ENCODE data around the gene SERTAD2. TPM values are rescaled to one million over a fixed set of nuclear protein-coding genes. Genes with fewer than 3 reads are reported as not detected.

Gene SERTAD2, protein sequence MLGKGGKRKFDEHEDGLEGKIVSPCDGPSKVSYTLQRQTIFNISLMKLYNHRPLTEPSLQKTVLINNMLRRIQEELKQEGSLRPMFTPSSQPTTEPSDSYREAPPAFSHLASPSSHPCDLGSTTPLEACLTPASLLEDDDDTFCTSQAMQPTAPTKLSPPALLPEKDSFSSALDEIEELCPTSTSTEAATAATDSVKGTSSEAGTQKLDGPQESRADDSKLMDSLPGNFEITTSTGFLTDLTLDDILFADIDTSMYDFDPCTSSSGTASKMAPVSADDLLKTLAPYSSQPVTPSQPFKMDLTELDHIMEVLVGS
- total RNA-seq (2014; rRNA removed; shearing (Covaris generic)): 6.4 and 10.3 TPM in 2 replicates

DNA sequence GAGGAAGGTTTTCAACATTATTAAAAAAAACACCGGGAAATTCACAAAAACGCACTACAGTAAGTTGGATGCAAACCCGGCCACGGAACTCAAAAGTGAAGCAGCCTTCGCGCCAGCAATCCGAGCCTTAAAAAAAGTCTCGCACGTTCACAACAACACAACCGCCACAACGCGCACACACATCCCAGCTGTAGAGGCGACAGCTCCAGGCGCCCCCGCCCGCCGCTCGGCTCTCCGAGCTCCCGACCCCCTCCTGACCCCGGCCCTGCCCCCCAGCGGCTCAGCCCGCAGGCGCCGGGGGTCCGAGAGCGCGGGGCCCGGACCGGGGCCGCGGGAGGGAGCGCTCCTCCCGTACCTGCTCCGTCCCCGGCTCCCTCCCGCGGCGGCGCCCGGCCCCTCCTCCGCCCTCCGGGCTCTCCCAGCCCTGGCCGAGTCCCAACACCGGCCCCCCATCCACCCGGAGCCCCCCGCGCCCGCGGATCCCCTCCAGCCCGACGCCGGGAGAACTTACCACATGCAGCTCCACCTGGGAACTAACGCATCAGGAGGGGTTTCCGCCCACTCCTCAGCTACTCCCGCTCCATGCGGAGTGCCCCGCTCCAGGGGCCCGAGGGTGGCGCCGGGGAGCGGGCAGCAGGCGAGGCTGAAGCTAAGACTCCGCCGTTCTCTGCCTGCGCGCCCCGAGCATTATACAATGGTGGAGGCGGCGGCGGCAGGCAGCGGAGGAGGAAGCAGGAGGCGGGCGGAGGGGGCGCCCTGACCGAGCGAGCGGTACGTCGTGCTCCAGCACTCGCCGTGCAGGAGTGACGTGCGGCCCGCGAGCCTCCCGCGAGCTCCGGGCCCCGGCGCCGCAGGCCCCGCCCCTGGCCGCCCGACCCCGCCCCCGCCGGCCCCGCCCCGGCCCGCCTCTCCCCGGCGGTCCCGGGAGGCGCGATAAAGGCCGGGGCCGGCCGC lies at the start of gene SERTAD2:
Gene SERTAD2 (minus strand): TSS at position 805 of the 954 bp plus-strand sequence. CDS start 17,042 bp downstream, outside the sequence.
- DNase-seq (ENCODE audit: low spot score): peak; percentile 78

DNA sequence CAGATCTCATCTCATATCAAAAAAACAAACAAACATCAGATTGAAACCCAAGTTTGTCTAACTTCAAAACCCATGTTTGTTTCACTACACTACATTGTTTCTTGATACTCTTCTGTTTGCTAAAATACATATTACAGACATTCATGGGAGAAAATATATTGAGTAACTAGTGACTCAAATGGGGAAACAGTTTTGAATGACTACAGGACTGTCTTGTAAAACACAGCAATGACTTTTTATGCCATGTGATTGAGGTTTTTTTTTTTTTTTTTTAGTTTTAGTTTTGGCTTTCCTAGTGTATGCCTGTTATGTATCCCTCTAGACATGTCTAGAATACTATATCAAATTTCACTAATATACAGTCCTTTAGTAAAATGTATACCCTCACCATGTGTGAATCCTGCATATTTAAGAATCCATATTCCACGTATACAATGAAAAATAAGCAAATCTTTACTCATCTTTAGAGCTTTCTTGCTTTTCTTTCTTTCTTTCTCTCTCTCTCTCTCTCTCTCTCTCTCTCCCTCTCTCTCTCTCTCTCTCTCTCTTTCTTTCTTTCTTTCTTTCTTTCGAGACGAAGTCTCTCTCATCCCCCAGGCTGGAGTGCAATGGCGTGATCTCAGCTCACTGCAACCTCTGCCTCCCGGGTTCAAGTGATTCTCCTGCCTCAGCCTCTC lies 46.6 kb upstream of the SERTAD2 start:
- DNase-seq (ENCODE audit: low spot score): no peak

DNA sequence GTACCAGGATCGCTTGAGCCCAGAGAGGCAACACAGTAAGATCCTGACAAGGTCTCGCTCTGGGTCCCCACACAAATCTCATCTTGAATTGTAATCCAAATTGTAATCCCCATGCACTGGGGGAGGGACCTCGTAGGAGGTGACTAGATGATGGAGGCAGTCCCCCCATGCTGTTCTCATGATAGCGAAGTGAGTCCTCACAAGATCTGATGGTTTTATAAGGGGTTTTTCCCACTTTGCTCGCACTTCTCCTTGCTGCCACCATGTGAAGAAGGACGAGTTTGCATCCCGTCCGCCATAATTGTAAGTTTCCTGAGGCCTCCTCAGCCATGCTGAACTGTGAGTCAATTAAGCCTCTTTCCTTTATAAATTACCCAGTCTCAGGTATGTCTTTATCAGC lies 46.0 kb upstream of the SERTAD2 start:
- peak; percentile 70 for DNase-seq (ENCODE audit: low spot score)

DNA sequence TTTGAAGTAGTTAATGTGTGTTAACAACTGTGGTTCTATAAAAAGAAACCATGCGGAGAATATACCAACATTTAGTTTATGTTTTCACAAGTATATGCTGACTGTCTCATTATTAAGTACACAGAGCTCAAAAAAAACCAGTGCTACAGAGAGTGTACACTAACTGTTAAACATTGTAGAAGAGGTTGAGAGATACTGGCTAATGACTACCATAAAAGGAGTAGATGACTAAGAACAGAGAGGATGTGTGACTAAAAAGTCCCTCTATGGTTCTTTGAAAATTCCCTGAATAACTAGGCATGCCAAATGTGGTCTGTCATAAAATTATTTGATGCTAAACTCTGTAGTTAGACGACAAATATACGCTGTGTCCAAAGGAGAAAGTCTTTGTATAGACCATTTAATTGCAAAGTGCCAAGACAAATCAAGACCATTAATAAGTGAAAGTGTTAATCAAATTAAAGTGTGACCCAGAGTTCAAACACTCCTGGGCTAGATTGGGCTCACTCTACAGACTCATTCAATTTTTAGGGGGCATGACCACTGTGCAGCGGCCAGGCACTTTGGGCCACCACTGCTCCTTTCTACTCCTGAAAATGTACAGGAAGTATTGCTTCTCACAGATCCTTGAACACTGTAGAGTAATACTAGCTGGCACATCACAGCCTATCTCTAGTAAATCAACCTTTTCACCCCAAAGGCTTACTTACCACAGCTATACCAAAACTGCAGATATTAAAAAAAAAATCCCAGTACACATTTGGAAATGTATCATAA lies 45.1 kb upstream of the SERTAD2 start:
- DNase-seq (ENCODE audit: low spot score): peak; percentile 96

DNA sequence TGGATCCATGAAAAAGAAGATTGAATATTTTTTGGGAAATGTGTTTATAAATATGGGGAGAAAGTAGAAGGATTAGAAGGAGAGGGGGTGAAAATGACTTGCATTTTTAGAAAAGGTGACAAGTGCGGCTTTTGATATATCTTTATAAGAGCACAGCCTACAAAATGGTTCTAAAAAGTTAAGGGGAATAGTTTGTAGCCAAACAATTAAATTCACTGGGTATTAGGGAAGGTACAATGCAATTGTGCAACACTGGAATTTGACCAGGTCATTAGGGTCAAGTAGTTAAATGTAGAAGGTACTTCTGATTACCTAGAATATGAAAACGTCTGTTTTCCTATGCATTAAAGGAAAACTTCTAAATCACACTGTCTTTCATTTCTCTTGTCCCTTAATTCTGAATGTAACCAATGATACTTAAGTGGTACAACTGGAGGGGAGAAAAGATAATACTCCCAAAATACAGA lies 44.5 kb upstream of the SERTAD2 start:
- DNase-seq (ENCODE audit: low spot score): peak; percentile 34

DNA sequence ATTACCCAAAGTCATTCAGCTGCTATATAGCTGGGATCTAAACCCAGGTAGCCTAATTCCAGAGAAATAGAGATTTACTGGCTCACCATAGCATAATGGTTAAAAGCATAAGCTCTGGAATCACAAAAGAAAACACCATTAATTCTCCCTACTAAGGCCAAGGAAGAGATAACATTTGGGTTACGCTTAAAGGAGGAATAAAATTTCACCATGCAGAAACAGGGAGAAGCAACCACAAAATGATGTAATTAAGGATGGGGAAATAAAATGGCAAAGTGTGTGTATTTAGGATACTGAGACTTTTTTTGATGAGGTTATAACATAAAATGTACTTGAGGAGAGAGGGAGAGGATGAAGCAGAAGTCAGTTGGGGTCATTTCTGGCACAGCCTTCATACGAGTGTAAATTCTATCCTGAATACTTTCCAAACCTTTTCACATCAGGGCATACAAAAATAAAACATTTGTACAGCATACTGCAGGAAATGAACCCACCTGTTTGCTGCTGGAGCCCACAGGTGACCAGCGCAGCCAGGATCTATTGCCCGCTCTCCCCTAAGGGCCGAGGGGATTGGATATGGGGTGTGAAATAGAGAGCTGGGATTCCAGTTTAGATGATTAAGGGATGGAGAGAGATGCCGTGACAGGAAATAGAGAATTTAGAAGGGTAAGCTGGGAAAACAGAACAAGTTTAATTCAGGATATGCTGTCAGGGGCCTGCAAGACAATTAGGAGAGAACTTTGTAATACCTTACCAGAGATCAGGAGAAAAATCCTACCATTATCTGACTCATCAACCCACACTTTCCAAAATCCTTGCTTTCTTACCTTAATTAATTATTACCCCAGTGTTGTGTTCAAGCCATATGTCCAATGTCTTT lies 43.8 kb upstream of the SERTAD2 start:
- DNase-seq (ENCODE audit: low spot score): peak; percentile 30

DNA sequence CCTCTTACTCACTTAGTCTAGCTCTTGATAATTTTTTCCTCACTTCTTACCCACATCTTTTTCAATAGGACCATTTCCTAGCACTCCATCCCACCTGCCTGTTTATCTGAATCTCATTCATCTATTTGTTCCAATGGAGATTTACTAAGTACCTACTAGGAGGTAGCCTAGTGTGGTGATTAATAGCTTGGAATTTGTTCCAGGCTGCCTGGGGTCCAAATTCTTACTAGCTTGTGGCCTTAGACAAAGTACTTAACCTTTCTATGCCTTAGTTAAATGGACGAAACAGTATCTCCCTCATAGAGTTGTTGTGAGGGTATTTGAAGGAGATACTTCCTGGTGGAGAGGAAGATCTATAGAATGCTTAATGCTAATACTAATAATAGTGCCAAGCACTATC lies 42.9 kb upstream of the SERTAD2 start:
- DNase-seq (ENCODE audit: low spot score): no peak

DNA sequence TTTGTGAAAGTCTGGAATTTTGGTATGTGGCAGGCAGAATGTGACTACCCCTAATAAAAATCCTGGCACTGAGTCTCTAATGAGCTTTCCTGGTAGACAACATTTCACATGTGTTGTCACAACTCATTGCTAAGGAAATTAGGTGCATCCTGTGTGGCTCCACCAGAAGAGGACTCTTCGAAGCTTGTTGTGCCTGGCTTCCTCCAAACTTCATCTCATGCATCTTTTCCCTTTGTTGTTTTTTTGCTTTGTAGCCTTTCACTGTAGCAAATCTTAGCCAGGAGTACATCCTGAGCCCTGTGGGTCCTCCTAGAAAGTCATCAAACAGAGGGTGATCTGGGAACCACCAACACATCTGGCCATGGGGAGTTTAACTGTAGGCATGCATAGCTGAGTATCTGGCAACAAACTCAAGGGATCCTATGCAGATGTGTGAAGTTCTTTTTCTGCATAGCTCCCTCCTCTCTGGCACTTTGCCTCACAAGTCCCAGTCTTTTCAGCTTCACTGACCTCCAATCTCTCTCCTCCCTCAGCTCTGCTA lies 42.1 kb upstream of the SERTAD2 start:
- DNase-seq (ENCODE audit: low spot score): peak; percentile 57

DNA sequence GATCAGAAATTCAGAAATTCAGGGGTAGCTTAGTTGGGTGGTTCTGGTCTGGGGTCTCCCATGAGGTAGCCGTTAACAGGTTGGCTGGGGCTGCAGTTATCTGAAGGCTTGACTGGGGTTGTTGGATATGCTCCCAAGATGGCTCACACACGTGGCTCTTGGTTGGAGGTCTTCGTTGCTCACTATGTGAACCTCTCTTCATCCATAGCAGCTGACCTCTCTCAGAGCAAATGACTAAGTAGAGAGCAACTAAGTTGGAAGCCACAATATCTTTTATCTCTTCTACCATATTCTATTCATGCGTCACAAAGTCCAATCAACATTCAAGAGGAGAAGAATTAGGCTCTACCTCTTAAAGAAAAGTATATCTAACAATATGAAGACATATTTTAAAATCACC lies 38.7 kb upstream of the SERTAD2 start:
- peak; percentile 58 for DNase-seq (ENCODE audit: low spot score)

DNA sequence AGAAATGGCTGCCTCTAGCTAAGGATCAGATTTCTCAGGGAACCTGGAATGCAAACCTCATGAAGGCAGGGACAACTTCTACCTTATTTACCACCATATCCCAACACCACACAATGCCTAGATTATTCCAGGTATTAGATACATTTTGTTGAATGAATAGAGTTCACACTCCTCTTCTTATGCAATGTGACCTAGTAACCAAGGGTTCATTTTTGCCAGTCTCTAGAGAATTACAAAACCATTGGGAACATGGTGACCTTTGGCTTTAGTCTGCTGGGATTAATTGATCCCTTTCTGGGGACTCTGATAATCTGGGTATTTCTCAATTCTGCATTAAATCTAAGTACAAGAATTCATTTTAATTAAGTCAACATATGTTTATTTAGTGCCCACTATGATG lies 35.2 kb upstream of the SERTAD2 start:
- no peak for DNase-seq (ENCODE audit: low spot score)

DNA sequence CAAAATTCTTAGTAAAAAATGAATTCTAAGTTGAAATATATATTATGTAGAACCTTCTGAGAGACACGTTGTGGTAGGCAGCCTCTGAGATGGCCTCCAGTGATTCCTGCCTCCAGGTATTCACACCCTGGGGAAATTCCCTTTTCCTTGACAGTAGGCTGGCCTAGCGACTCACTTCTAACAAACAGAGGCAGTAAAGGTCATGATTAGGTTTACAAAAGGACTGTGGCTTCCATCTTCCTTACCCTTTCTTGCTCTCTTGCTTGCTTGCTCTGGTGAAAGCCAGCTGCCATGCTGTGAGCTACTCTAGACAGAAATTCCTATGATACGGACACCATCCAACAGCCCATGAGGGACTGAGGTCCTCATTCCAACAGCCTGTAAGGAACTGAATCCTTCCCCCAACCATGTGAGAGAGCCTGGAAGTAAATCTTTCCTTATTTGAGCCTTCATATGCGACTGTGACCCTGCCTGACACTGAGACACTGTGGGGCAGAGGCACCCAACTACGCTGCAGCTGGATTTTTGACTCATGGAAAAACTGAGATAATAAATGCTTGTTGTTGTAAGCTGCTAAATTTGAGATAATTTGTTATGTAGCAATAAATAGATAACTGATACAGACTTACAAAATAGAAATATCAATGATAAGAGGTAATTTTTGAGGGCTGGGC lies 32.7 kb upstream of the SERTAD2 start:
- DNase-seq (ENCODE audit: low spot score): no peak

DNA sequence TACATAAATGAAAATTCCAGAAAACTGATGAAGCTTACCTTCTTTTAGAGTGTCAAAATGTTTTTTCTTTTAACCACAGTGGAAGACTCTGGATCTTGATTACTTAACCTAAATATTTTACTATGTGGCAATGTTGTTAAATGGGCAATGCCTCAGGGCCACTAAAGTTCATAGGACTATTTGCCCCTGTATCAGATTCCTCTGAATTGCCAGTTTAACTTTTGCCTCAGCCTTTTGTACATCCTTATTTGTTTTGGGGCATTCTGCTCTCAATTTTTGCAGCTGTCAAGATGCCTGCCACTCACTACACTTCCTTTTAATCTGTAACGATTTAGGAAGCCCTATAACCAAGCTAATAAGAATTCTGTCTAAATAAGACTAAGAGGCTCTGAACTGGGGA lies 31.7 kb upstream of the SERTAD2 start:
- DNase-seq (ENCODE audit: low spot score): no peak

DNA sequence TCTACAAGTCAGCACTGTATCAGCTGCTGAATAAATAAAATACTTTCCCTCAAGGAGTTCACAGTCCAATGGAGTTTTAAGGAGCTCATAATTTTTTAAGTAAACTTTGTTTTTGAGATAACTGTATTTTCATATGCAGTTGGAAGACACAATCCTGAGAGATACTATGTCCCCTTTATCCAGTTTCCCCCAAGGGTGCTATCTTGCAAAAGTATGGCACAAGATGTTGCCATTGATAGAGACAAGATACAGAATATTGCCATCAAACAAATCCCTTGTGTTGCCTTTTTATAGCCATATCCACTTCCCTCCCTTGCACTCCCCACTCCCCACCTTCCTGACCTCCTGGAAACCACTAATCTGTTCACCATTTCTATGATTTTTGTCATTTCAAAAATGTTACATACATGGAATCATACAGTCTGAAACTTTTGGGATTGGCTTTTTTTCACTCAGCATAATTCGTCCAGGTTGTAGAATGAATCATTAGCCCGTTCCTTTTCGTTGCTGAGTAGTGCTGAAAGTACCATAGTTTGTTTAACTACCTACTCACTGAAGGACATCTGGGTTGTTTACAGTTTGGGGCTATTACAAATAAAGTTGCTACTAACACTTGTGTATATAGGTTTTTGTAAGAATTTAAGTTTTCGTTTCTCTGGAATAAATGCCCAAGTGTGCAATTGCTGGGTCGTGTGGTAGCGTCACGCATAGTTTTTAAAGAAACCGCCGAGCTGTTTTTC lies 30.2 kb upstream of the SERTAD2 start:
- no peak for DNase-seq (ENCODE audit: low spot score)

DNA sequence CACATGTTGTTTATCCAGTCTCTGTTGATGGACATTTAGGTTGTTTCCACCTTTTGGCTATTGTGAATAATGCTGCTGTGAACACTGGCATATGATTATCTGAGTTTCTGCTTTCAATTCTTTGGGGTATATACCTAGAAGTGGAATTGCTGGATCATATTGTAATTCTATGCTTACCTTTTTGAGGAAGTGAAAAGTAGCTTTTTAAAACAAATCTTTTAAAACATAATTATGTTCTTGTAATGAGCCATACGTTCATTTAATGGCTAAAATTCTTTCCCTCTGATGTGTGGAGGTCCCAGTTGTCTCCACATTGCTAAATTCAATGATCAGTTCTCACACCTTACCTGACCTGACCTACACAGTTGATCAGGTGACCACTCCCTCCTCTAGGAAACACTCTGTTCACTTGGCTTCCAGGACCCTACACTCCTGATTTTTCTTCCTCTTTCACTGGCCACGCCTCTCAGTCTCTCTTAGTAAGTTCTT lies 27.8 kb upstream of the SERTAD2 start:
- DNase-seq (ENCODE audit: low spot score): no peak

DNA sequence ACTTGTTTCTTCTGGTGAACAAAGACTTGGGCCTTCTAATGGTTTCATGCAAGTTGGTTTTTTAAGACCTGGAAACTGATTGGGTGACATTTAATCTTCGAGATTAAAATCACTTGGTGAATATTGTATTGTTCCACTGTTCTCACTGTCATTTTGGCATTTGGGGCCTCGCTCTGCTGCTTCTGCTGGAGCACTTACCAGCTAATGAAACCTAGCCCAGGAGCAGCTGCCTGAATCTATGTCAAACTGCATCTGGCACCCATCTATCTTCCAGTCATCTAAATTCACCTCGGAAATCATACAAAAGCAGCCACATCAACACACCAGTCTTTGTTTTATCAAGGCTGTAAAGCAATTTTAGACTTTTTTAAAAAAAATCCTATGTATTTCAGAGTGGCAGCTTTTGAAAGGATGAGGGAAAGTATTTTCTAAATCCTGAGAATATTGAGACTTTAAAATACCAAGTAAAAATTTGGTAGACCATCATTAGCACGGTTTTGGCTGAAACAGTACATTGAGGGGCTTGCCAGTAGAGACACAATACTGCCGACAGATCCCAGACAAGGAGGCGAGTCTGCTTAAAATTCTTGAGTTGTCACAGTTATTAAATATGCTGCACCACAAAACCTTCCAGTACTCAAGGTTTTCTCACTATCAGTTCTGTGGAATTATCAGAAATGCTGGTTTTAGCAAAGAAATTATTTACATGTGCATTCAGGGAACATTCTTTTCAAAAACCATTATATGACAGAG lies 26.1 kb upstream of the SERTAD2 start:
- no peak for DNase-seq (ENCODE audit: low spot score)

DNA sequence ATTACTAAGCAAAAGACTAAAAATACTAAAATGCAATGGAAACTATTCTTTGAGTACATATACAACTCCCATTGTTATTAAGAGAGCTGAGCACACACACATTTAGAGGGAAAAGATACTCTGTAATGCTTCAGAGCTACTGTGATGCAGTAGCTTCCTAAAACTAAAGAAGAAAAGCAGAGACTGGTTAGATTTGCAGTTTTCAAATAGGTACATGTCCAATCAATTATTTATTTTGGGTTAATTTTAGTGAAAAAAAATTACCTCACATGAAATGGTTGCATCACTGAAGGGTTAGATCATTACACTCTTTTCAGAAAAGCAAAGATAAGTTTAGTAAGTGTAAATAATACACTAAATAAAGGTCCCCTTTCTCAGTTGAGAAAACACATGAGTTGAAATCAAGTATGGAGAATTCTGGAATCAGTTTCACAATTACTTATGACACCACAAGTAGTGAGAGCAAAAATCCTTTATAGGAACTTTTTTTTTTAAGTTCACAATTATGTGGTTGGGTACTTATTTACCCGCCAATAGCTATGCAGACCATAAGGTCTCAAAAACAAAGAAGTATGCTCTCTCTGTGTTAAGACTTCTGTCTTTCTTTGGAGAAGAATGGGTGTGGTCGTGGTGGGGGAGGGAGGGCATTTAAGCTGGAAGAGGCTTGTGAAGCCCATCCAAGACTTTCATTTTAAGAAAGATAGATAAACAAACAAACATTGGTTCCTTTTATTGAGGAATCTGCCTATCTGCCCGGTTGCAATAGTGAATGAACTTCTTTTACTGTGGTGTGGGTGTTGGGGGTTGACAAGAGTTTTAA lies 25.3 kb upstream of the SERTAD2 start:
- no peak for DNase-seq (ENCODE audit: low spot score)

DNA sequence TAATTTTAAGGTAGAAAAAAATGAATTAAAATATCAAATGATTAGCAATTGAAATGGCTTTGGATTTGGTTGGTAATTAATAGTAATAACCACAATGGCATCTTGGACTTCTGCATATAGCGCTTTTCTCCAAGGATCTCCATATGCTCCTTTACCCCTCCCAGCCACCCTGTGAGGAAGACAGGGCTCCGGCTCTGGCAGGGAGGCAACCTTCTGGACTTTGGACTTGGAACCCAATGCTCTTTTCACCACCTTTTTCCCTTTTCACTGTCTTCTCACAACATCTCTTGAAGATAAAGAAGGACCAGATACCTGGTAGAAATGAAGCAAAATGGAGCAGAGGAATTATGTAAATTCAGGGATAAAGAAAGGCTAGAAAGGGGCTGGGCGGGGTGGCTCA lies 23.8 kb upstream of the SERTAD2 start:
- no peak for DNase-seq (ENCODE audit: low spot score)
